ENCODE results near the gene RAD23A.
"Not testable (repeated sequence)": the region's sequence is repeated elsewhere in the genome, so short reads cannot be mapped to it uniquely, and the experiment has no call there.

The RAD23A gene

DNA sequence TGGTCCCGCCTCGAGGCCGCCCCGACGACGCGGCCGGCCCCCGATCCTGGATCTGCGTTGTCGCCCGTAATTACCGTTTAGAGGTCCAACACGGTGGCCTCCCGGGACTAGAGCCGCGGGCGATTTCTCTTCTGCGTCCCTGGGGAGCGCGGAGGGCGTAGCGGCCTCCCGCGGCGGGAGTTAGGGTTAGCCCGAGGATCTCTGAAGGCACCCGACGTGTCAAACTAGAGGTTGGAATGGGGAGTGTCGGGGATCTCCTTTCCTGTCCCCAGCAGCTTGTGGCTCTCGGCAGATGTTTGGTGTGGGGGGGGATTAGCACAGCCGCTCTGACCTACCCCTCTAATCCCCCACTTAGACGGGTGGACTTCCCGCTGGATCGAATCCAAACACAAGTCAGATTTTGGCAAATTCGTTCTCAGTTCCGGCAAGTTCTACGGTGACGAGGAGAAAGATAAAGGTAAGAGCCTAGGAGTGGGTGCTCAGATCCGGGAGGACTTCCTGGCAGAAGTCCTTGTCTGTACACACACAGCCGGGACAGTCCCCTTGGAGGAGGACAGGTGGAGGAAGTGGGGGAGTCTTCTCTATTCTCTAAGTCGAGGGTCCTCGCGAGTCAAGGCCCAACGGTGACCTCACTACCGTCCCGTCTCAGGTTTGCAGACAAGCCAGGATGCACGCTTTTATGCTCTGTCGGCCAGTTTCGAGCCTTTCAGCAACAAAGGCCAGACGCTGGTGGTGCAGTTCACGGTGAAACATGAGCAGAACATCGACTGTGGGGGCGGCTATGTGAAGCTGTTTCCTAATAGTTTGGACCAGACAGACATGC, 6.7 kb upstream of the RAD23A start:
- no peak for DNase-seq

DNA sequence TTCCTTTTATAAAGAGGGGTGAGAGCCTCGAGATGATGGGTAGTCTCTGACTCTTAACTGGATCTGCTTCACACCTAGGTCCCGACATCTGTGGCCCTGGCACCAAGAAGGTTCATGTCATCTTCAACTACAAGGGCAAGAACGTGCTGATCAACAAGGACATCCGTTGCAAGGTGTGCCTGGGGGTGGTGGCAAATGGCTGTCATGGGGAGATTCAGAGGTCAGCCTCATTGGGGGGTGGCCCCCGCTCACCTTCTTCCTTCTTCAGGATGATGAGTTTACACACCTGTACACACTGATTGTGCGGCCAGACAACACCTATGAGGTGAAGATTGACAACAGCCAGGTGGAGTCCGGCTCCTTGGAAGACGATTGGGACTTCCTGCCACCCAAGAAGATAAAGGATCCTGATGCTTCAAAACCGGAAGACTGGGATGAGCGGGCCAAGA, 5.7 kb upstream of the RAD23A start:
- DNase-seq: no peak

DNA sequence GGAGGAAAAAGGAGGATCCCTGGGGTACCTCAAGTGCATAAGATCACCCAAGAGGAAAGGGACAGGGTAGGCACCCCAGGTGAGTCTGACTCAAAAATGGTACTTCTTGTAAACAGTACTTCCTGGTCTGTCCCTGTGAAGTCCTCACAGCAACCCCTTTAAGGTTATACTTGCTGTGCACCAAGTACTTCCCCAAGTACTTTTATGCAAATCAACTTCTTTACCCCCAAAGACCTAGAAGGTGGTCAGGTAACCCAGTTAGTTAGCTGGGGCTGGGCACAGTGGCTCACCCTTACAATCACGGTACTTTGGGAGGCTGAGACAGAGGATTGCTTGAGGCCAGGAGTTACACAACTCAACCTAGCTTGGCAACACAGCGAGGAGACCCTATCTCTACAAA, 4.8 kb upstream of the RAD23A start:
- no peak for DNase-seq

DNA sequence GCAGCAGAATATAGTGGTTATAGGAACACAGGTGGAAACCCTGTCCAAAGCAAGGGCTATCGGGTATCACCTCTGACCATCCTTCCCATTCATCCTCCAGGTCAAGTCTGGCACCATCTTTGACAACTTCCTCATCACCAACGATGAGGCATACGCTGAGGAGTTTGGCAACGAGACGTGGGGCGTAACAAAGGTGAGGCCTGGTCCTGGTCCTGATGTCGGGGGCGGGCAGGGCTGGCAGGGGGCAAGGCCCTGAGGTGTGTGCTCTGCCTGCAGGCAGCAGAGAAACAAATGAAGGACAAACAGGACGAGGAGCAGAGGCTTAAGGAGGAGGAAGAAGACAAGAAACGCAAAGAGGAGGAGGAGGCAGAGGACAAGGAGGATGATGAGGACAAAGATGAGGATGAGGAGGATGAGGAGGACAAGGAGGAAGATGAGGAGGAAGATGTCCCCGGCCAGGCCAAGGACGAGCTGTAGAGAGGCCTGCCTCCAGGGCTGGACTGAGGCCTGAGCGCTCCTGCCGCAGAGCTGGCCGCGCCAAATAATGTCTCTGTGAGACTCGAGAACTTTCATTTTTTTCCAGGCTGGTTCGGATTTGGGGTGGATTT, 2.1 kb upstream of the RAD23A start:
- no peak for DNase-seq

DNA sequence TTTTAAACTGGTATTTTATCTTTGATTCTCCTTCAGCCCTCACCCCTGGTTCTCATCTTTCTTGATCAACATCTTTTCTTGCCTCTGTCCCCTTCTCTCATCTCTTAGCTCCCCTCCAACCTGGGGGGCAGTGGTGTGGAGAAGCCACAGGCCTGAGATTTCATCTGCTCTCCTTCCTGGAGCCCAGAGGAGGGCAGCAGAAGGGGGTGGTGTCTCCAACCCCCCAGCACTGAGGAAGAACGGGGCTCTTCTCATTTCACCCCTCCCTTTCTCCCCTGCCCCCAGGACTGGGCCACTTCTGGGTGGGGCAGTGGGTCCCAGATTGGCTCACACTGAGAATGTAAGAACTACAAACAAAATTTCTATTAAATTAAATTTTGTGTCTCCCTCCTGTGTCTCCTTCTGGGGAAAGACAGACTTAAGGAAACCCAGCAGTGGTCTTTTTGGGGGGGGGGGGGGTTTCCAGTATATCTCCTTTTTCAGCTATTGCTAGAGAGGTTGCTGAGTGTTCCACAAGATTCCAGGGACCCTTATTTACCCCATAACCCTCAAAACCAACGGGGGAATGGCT, 1.5 kb upstream of the RAD23A start:
- DNase-seq: no peak

DNA sequence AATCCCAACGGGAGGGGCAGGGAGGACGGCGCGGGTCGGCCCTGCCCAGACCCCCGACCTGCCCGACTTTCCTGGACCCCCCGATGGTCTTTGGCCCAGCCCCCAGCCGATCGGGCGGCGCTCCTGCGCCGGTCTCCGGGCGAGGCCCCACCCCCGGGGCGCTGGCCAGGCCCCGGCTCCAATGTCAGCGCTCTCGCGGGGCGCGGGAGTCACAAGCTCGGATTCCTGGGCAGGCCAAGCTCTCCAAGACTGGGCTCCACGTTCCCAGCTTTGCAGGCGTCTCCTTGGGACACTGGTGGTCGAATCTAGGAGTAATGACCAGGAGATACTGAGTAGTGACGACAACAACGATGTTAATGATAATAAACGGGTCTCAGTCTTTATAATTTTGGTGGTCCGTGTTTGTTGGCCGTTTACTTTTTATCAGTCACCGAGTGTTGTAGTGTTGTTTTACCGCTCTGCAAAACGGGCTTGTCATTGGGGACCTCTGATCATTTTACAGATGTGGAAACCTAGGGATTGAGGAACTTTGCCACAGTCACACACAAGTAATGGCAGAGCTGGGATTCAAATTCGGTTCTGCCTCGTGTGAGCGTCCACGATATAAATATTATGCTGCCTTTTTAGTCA, 545 bp downstream of the RAD23A start:
- DNase-seq: peak; percentile 49

DNA sequence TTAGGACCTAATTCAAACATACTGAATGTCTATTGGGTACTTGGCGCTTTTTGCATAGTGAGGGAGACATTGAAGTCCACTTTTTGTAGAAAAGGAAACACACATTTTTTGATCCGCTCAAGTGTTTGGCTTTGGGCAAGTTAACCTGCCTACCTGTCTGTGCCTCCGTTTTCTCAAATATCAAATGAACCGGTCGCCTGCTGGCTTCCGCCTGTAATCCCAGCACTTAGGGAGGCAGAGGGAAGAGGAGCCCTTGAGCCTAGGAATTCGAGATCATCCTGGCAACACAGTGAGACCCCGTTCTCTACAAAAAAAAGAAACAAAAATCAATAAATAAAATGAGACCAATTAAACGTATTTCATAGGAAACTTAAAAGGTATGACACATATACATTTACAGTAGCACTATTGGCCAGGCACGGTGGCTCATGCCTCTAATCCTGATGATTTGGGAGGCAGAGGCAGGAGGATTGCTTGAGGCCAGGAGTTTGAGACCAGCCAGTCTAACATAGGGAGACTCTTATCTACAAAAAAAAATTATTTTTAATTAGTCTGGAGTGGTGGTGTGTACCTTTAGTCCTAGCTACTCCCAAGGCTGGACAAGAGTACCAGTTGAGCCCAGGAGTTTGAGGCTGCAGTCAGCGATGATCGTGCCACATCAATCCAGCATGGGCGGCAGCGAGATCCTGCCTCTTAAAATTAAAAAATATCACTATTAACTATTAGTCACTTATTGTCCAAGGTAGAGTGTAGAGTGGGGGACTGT, 1.3 kb downstream of the RAD23A start:
- no peak for DNase-seq

DNA sequence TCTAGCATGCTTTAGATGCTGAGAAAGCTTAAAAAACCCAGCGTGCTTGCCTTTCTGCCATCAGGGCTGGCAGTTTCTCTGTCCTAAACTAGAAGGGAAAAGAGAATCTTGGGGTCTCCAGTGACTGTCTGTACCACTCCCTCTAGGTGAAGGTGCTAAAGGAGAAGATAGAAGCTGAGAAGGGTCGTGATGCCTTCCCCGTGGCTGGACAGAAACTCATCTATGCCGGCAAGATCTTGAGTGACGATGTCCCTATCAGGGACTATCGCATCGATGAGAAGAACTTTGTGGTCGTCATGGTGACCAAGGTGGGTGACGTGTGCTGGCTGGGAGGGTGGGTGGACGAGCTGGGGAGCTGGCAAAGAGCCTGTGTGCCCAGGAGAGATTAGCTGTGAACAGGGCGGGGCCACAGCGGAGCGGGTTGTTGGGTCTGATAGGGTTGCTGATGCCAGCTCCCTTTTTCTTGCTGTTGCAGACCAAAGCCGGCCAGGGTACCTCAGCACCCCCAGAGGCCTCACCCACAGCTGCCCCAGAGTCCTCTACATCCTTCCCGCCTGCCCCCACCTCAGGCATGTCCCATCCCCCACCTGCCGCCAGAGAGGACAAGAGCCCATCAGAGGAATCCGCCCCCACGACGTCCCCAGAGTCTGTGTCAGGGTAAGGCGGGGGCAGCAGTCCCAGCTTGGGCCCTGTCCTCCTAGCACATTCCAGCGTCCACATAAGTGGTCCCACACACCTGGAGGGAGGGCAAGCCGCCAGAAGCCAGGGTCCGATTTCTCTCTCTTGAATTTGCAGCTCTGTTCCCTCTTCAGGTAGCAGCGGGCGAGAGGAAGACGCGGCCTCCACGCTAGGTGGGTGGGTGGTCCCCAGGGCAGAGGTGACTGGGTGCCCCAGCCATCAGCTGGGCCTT, 2.3 kb downstream of the RAD23A start:
- no peak for DNase-seq

DNA sequence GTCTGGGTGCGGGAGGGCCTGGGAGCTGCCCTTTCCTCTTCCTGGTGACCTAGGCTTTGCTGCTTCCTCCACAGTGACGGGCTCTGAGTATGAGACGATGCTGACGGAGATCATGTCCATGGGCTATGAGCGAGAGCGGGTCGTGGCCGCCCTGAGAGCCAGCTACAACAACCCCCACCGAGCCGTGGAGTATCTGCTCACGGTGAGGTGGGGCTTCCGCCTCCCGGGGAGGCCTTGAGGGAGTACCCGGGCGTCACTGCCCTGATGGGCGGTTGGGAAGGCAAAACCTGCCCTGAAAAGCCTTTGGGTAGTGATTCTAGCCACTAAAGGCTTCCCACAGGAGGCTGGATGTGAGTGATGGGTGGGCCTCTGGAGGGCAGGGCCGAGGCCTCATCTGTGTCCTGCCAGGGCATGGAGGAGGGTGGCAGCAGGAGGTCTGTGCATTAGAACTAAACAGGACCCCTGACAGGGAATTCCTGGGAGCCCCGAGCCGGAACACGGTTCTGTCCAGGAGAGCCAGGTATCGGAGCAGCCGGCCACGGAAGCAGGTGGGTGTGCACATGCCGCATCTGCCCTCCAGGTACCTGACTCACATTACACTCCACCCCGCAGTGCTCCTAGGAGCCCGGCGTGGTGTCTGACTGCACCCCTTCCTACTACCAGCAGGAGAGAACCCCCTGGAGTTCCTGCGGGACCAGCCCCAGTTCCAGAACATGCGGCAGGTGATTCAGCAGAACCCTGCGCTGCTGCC, 3.1 kb downstream of the RAD23A start:
- DNase-seq: no peak

DNA sequence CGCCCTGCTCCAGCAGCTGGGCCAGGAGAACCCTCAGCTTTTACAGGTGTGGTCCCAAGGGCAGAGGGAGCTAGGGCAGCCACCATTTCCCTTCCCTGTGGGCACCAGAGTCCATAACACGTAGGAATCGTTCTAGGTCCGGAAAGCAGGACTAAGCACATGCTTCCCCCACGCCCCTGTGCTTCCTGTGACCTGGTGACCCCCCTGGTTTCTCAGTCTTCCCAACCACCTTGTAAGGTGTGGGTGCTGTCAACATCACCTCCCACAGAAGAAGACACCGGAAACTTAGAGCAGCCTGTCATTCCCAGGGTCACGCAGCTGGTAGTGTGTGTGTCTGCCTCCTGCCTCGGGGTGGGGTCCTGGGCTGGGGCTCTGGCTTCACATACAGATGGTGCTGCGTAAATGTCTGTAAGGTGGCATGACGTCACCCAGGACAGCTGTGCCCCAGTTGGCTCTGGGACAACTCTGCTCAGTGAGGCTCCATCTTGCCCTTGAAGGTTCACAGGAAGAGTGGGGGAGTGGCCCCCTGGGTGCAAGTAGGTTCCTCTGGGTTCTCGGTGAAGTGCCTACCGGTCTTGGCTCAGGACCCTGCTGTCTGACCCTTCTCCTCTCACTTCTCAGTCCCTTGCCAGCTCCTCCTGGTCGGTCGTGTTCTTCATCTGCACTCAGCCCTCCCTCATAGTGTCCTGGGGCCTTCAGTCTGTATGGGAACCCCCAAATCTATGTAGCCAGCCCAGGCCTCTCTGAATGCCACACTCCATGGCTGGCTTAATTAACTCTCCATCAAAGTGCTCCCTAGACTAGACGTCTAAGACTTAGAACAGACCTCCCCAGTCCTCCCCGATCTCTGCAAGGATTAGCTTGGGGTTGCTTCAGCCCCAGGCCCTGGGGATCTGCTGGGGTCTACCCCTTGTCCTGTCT, 4.0 kb downstream of the RAD23A start:
- no peak for DNase-seq

DNA sequence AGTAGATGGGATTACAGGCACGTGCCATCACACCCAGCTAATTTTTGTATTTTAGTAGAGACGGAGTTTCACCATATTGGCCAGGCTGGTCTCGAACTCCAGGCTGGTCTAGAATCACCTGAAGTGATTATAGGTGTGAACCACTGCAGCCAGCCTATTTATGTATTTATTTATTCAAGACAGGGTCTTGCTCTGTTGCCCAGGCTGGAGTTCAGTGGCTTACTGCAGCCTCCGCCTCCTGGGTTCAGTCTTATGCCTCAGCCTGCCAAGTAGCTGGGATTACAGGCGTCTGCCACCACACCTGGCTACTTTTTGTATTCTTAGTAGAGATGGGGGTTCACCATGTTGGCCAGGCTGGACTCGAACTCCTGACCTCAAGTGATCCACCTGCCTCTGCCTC, 6.4 kb downstream of the RAD23A start:
- not testable (repeated sequence) for DNase-seq

DNA sequence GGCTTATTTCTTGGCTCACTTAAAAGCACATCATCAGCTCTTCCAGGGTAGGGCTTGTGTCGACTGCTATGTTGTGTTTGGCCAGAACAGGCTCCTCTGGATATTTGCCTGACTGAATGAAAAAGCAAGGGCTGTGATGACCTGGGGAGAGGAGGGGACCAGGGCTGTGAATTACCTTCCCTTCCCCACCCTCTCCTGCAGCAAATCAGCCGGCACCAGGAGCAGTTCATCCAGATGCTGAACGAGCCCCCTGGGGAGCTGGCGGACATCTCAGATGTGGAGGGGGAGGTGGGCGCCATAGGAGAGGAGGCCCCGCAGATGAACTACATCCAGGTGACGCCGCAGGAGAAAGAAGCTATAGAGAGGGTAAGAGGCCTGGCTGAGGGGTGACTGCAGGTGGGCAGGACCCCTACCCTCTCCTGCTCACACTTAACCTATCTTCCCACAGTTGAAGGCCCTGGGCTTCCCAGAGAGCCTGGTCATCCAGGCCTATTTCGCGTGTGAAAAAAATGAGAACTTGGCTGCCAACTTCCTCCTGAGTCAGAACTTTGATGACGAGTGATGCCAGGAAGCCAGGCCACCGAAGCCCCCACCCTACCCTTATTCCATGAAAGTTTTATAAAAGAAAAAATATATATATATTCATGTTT, 7.0 kb downstream of the RAD23A start:
- DNase-seq: peak; percentile 91

DNA sequence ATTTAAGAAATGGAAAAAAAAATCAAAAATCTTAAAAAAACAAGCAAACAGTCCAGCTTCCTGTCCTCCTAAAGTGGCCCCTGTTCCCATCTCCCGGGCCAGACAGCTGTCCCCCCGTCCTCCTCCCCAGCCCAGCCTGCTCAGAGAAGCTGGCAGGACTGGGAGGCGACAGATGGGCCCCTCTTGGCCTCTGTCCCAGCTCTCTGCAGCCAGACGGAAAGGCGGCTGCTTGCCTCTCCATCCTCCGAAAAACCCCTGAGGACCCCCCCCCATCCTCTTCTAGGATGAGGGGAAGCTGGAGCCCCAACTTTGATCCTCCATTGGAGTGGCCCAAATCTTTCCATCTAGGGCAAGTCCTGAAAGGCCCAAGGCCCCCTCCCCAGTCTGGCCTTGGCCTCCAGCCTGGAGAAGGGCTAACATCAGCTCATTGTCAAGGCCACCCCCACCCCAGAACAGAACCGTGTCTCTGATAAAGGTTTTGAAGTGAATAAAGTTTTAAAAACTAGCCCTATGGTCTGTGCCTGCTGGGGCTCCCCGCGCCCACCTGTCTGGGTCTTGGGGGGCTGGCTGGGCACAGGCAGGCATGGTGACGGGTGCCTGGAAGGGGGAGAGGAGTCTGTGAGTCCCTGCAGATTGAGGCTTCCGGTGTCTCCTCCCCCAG, 7.6 kb downstream of the RAD23A start:
- DNase-seq: peak; percentile 91

DNA sequence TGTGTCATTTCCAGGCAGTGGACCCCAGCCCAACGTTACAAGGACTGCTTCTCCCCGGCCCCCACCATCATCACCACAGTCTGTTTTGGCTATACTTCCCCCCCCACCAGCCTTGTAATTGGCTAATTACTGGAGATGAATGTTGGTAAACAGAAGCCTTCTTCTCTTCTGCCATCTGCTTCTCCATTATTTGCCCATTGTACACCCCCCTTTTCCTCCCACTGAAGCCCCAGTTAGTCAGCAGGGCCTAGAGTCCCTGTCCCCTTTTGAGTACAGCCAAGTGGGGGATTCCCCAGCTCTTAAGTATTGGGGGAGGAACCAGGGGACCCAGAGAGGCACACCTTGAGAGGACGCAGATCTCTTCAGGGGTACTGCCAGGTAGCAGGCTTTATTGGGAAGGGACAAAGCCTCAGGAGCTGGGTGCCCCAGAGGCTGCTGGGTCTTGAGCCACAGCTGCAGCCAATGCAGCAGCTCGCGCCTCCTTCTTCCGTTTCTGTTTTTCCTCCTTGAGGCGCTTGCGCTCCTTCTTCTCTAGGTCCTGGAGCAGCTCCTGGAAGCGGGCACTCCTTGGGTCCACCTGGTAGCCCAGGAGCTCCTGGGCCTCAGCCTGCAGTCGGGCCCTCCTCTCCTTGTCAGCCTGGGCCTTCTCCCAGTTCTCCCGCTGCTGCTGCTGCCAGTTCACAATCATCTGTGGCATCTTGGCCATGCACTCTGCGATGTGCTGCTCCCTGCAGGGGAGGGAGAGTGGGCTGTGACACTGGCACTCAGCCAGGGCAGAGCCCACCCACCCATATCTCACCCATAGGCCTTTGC, 8.3 kb downstream of the RAD23A start:
- DNase-seq: peak; percentile 84

DNA sequence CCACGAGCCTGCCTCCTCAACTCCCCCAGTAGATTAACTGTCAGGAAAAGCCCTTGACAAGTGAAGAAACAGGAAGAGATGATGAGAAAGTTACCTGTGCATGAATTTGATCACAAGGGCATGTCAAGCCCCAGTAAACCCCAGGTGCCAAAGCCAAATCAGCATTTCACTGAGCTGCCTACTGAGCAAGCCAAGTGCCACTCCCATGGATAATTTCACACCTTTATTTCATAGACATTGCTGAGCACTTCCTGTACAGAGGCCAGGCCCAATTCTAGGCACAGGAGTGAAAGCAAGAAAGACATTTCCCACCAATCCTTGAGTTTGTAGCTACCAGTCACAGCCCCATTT, 8.9 kb downstream of the RAD23A start:
- DNase-seq: no peak

DNA sequence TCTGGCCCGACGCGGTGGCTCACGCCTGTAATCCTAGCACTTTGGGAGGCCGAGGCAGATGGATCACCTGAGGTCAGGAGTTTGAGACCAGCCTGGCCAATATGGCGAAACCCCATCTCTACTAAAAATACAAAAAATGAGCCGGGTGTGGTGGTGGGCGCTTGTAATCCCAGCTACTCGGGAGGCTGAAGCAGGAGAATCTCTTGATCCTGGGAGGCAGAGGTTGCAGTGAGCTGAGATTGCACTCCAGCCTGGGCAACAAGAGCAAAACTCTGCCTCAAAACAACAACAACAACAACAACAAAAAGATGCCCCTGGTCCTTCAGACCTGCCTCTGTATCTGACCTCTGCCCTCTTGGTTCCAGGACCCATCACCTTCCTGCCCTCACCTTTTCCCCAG, 9.9 kb downstream of the RAD23A start:
- not testable (repeated sequence) for DNase-seq

DNA sequence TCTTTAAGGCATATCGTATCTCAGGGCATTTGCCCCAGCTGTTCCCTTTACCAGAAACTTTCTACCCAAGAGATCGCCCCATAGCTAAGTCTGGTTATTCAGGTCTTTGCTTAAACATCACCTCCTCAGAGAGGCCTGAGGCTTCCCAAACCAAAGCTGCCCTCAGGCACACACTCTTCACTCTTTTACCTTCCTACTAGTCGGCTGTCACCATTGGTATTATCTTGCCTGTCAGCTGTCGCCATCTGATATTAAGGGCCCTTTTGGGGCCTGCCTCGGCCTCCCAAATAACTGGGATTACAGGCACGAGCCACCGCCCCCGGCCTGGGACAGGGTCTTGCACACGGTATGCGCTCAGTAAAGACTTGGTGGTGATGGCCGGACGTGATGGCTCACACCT, 10.3 kb downstream of the RAD23A start:
- DNase-seq: no peak

All from NCI-H446 treated with DMSO at 0.1 percent for 48 hours (cell line).